WERI-Rb-1 (cell line): ENCODE measurements around the gene NPTXR.

ENCODE experiments used
- DNase-seq: peaks from one replicate; pipeline ENCODE4 v3.0.0-alpha.2; 2020
- H3K27ac ChIP-seq: fragments of 250-450 bp; sonication (Bioruptor Pico); 2 replicates; pipeline ENCODE4 v1.5.1; 2020; ENCODE audit warnings: mild to moderate bottlenecking, moderate library complexity
- H3K27me3 ChIP-seq: fragments of 250-450 bp; sonication (Bioruptor Pico); 2 replicates; pipeline ENCODE4 v1.5.1; 2021; ENCODE audit warnings: mild to moderate bottlenecking, low read depth, moderate library complexity; ENCODE audit not compliant: insufficient read depth, severe bottlenecking
- H3K36me3 ChIP-seq: fragments of 250-450 bp; sonication (Bioruptor Pico); 2 replicates; pipeline ENCODE4 v1.5.1; 2020; ENCODE audit warnings: mild to moderate bottlenecking, moderate library complexity
- H3K4me3 ChIP-seq: 2 replicates; pipeline ENCODE4 v1.5.1; 2011; ENCODE audit warnings: low read depth, mild to moderate bottlenecking, control low read depth, low read length
- H3K9me3 ChIP-seq: fragments of 250-450 bp; sonication (Bioruptor Pico); 2 replicates; pipeline ENCODE4 v1.5.1; 2021; ENCODE audit warnings: mild to moderate bottlenecking, moderate library complexity; ENCODE audit not compliant: severe bottlenecking
- CTCF ChIP-seq: IDR thresholded peaks from 2 replicates; pipeline ENCODE4 v1.5.1; 2011; ENCODE audit warnings: low read depth, mild to moderate bottlenecking, control low read depth, inconsistent platforms, low read length

NPTXR gene

GRCh38 chr22:38881997-38882879, 38.4 kb upstream of the NPTXR start:
- H3K9me3 ChIP-seq: no peaks in the 10 kb centered on the region
- TF ChIP-seq CTCF: no peak
- H3K36me3 ChIP-seq: no peaks in the 10 kb centered on the region
- no peak overlapping the region for H3K4me3 ChIP-seq
- DNase-seq: no peak
- H3K27me3 ChIP-seq: no peaks in the 10 kb centered on the region
- no peak overlapping the region for H3K27ac ChIP-seq

DNA sequence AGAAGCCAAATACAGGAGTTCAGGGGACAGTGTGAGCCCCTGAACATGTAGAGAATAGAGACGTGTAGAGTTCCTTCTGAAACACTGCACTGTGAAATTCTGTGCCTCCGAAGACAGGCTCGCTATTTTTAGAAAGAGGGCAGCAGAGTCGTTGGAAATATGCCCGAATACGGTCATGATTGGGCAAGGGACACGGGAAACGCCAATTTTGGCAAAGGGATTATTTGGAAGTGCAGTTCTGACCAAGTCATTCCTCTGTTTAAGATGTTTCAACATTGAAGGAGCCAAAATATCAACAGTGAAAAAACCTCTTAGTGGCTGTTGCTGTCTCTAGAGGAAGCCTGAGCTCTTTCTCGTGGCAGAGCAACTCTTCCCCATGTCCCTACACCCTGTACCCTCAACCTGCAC, 37.6 kb upstream of the NPTXR start:
- Histone ChIP-seq H3K27me3 (no peaks in the 10 kb centered on the region), H3K9me3 (no peaks in the 10 kb centered on the region), H3K36me3 (no peaks in the 10 kb centered on the region), H3K4me3 (no peak overlapping the region), H3K27ac (no peak overlapping the region)
- no peak for TF ChIP-seq CTCF
- no peak for DNase-seq

DNA sequence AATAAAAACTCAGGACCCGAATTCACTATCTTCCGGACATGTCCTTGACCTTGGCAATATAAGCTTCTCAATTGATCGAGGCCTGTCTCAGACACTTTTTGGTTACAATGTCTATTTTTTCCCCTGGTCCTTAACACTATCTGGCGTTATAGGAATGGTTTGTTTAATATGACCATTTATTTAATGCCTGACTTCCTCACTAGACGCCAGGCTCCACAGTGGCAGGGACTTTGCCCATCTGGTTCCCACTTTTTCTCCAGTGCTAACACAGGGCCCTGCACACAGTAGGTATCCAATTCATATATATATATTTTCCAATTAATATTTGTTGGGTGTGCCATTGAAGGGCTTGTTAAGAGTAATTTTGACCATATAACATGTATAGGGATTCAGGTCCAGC, 36.1 kb upstream of the NPTXR start:
- no peak for DNase-seq
- no peak for TF ChIP-seq CTCF
- Histone ChIP-seq H3K27ac (no peak overlapping the region), H3K4me3 (no peak overlapping the region), H3K27me3 (no peaks in the 10 kb centered on the region), H3K36me3 (no peaks in the 10 kb centered on the region), H3K9me3 (no peaks in the 10 kb centered on the region)

DNA sequence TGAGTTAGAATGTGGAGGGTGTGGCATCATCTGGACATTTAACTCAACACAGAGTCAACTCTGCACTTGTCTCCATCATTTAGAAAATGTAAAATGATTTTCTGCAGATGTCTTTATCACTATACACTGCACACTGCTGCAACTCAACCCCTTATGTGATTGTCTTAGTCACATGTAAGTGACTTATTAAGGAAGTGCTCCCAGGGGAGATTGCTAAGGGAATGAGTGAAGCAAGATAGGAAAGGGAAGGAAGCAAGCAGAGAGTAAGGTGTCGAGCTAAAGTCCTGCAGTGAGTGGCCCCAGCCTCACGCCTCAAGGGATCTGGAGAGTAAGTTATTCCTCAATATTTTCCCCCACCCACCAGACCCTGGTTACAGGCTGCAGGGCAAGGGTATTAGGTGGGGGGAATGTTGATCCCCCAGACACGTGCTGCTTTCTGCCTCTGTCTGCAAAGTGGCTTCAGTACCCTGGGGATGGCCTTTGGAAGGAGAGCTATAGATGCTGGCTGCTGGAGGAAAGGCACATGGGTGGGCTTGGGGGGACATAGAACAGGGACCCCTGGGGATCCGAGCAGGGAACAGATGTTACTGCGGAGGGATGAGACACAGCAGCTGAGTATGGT, 35.4 kb upstream of the NPTXR start:
- H3K9me3 ChIP-seq: no peaks in the 10 kb centered on the region
- H3K27ac ChIP-seq: no peak overlapping the region
- H3K4me3 ChIP-seq: no peak overlapping the region
- H3K27me3 ChIP-seq: no peaks in the 10 kb centered on the region
- DNase-seq: no peak
- no peak for TF ChIP-seq CTCF
- no peaks in the 10 kb centered on the region for H3K36me3 ChIP-seq

DNA sequence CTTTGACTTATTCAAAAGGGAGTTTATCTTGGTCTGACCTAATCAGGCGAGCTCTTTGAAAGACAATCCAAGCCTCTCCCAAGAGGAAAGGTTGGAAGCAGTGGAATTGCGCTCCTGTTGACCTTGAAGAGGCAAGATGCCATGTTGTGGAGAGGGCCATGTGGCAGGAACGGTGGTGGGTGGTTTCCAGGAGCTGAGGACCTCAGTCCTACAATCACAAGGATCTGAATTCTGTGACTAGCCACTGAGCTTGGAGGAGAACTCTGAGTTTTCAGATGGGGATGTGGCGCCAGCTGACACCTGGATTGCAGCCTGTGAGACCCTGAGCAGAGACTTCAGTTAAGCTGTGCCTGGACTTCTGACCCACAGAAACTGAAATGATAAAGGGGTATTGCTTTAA, 34.2 kb upstream of the NPTXR start:
- no peak for TF ChIP-seq CTCF
- no peak for DNase-seq

More for the DNA sequence above, 34.2 kb upstream of the NPTXR start:
- no peaks in the 10 kb centered on the region for H3K27me3 ChIP-seq
- H3K9me3 ChIP-seq: no peaks in the 10 kb centered on the region
- no peaks in the 10 kb centered on the region for H3K36me3 ChIP-seq
- H3K4me3 ChIP-seq: no peak overlapping the region
- no peak overlapping the region for H3K27ac ChIP-seq
